Adipocyte (in vitro differentiated cells): Measurements from ENCODE around the gene AXIN2.

ENCODE experiments used
- DNase-seq: peaks from one replicate; pipeline ENCODE4 v3.0.0-alpha.2; 2015; ENCODE audit warnings: low read depth
- H3K27me3 ChIP-seq: replicated peaks from 2 replicates; pipeline ENCODE4 v1.7.0; 2013; ENCODE audit warnings: mild to moderate bottlenecking, low read length, moderate library complexity; ENCODE audit not compliant: control insufficient read depth, insufficient read depth
- H3K36me3 ChIP-seq: 2 replicates; pipeline ENCODE4 v1.7.0; 2013; ENCODE audit warnings: low read length, mild to moderate bottlenecking, moderate library complexity; ENCODE audit not compliant: control insufficient read depth, insufficient read depth, severe bottlenecking
- H3K4me1 ChIP-seq: 2 replicates; pipeline ENCODE4 v1.7.0; 2013; ENCODE audit warnings: mild to moderate bottlenecking, low read length, moderate library complexity; ENCODE audit not compliant: control insufficient read depth, insufficient read depth
- H3K4me3 ChIP-seq: 2 replicates; pipeline ENCODE4 v1.7.0; 2013; ENCODE audit warnings: mild to moderate bottlenecking, low read length, moderate library complexity
- H3K9ac ChIP-seq: 2 replicates; pipeline ENCODE4 v1.7.0; 2013; ENCODE audit warnings: mild to moderate bottlenecking, low read length, moderate library complexity
- H3K9me3 ChIP-seq: 2 replicates; pipeline ENCODE4 v1.7.0; 2013; ENCODE audit warnings: mild to moderate bottlenecking, low read length, moderate library complexity; ENCODE audit not compliant: control insufficient read depth

AXIN2 gene

DNA sequence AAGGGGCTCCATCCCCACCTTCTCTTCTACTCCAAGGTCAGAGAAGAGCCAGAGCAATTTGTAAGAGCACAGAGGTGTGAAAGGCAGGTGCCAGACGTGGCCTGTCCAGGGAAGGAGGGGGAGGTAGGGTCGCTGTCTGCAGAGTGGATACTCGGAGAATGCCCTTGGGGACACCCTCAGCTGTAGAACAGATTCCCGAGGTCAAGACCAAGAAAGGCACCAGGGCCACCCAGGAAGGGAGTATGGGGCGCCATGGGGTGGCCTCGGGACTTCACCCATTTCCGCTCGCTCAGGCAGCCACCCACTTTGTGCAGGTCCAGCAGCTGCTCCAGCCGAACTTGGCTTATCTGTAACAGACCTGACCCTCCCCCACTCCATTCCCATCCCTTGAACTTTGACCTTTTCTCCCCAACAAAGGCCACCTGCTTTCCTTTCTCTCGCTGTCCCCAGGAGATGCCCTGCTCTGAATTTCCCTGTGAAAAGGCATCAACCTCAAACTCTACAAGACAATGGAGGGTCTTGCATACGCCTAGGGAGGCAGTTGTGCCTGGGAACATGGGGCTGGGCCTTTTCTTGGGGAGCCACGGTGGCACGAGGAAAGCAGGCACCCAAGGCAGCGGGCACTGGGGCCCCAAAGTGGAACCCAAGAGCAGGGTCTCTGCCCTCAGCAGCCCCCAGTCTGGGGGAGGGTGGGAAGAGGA, 11.3 kb upstream of the AXIN2 start:
- H3K9ac ChIP-seq = no peak overlapping the region
- H3K4me3 ChIP-seq = no peak overlapping the region
- no peaks in the 10 kb centered on the region for H3K4me1 ChIP-seq
- no peaks in the 10 kb centered on the region for H3K27me3 ChIP-seq
- DNase-seq = no peak
- H3K9me3 ChIP-seq = no peaks in the 10 kb centered on the region
- H3K36me3 ChIP-seq = no peaks in the 10 kb centered on the region

GRCh38 chr17:65572186-65572580, 10.7 kb upstream of the AXIN2 start:
- Histone ChIP-seq H3K4me3 (no peak overlapping the region), H3K4me1 (no peaks in the 10 kb centered on the region), H3K27me3 (no peaks in the 10 kb centered on the region), H3K9me3 (no peaks in the 10 kb centered on the region), H3K36me3 (no peaks in the 10 kb centered on the region), H3K9ac (no peak overlapping the region)
- no peak for DNase-seq

DNA sequence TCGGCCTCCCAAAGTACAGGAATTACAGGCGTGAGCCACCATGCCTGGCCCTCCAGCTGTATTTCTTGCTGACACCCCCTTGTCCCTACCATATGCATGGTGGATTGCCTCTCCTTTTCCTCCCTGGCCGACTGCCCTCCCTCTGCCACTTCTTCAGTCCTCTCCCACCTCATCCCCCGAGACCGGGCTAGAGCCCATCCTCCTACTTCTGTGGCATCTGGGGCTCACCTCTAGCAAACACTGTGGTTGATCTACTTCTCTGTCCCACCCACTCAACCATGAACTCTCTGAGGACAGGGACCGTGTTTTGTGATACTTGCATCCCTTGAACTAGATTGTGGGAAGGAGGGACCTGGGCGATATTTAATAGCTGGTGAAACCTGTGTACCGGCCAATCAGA, 7.5 kb upstream of the AXIN2 start:
- Histone ChIP-seq H3K9ac (no peak overlapping the region), H3K27me3 (peaks cover 4% of the 10 kb centered on the region), H3K4me3 (no peak overlapping the region), H3K36me3 (no peaks in the 10 kb centered on the region), H3K4me1 (no peaks in the 10 kb centered on the region), H3K9me3 (no peaks in the 10 kb centered on the region)
- no peak for DNase-seq

- no peaks in the 10 kb centered on the region for H3K4me1 ChIP-seq
- no peaks in the 10 kb centered on the region for H3K9me3 ChIP-seq
These were observed 6.1 kb upstream of the AXIN2 start for GRCh38 chr17:65567566-65567965.

GRCh38 chr17:65565559-65565958, 4.1 kb upstream of the AXIN2 start:
- no peak overlapping the region for H3K9ac ChIP-seq
- peaks cover 4% of the 10 kb centered on the region for H3K27me3 ChIP-seq
- no peak for DNase-seq
- H3K36me3 ChIP-seq = no peaks in the 10 kb centered on the region
- no peaks in the 10 kb centered on the region for H3K9me3 ChIP-seq
- no peak overlapping the region for H3K4me3 ChIP-seq
- no peaks in the 10 kb centered on the region for H3K4me1 ChIP-seq

More at GRCh38 chr17:65567566-65567965, 6.1 kb upstream of the AXIN2 start:
- Histone ChIP-seq H3K4me3 (no peak overlapping the region), H3K27me3 (peaks cover 4% of the 10 kb centered on the region), H3K36me3 (no peaks in the 10 kb centered on the region), H3K9ac (no peak overlapping the region)
- DNase-seq = no peak

- no peaks in the 10 kb centered on the region for H3K4me1 ChIP-seq
- no peaks in the 10 kb centered on the region for H3K36me3 ChIP-seq
- H3K27me3 ChIP-seq = peaks cover 4% of the 10 kb centered on the region
- H3K9ac ChIP-seq = no peak overlapping the region
- H3K9me3 ChIP-seq = no peaks in the 10 kb centered on the region
- peak; percentile 38 for DNase-seq
- H3K4me3 ChIP-seq = no peak overlapping the region
These were observed 3.3 kb upstream of the AXIN2 start for GRCh38 chr17:65564793-65565192.

DNA sequence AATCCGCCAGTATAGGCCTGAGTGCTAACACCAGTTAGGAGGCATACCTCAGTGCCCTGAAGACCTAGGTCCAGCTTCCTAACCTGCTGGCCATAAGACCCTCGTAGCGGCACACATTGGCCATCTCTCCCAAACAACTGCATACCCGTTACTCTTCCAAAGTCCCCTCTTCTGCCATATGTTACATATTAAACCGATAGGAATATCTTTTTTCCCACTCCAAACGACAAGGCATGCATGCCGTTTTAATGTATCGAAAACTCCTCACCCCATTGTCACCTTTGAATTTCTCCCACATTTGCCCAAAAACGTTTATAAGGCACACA, 721 bp upstream of the AXIN2 start:
- peak overlapping the region; percentile 59 for H3K9ac ChIP-seq
- H3K4me3 ChIP-seq = peak overlapping the region; percentile 80
- H3K9me3 ChIP-seq = no peaks in the 10 kb centered on the region
- DNase-seq = no peak
- peaks cover 4% of the 10 kb centered on the region for H3K27me3 ChIP-seq
- peaks cover 8% of the 10 kb centered on the region for H3K4me1 ChIP-seq
- peaks cover 10% of the 10 kb centered on the region for H3K36me3 ChIP-seq

GRCh38 chr17:65560628-65561451, 608 bp downstream of the AXIN2 start:
- peaks cover 10% of the 10 kb centered on the region for H3K36me3 ChIP-seq
- DNase-seq = peak; percentile 95
- no peaks in the 10 kb centered on the region for H3K9me3 ChIP-seq
- peaks cover 4% of the 10 kb centered on the region for H3K27me3 ChIP-seq
- H3K4me1 ChIP-seq = peaks cover 17% of the 10 kb centered on the region
- peak overlapping the region; percentile 82 for H3K9ac ChIP-seq
- peak overlapping the region; percentile 94 for H3K4me3 ChIP-seq

GRCh38 chr17:65559804-65560627, 1.4 kb downstream of the AXIN2 start:
- Histone ChIP-seq H3K27me3 (no peaks in the 10 kb centered on the region), H3K9me3 (no peaks in the 10 kb centered on the region), H3K4me3 (peak overlapping the region; percentile 94), H3K9ac (peak overlapping the region; percentile 96), H3K36me3 (peaks cover 10% of the 10 kb centered on the region), H3K4me1 (peaks cover 18% of the 10 kb centered on the region)
- peak; percentile 69 for DNase-seq

- Histone ChIP-seq H3K4me3 (peak overlapping the region; percentile 94), H3K27me3 (no peaks in the 10 kb centered on the region), H3K9me3 (no peaks in the 10 kb centered on the region), H3K4me1 (peaks cover 18% of the 10 kb centered on the region), H3K36me3 (peaks cover 10% of the 10 kb centered on the region), H3K9ac (peak overlapping the region; percentile 96)
- DNase-seq = peak; percentile 50
These were observed 2.0 kb downstream of the AXIN2 start for GRCh38 chr17:65559461-65559803.
